GM19240 (cell line): ENCODE measurements around the gene KCNMA1.

Source experiments
- DNase-seq: peaks from one replicate; pipeline ENCODE4 v3.0.0; 2011; ENCODE audit warnings: low spot score; ENCODE audit not compliant: insufficient read length

The KCNMA1 gene

DNA sequence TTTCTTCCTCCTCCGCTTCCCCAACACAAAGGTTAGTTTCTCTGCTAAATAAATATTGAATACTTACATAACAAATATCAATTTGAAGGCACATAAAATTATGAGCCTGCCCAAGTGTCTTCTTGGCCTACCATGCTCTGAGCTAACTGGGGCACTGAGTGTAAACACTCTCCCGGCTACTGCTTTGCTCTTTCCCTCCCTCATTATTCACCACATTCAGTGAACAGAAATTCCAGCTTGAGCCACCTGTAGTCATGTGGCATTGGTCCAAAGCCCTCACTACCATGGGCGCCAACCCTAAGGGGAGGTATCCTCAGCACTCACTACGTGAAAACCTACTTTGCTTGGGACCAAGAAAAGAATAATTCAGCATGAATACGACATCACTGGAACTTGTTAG lies 409.0 kb downstream of the KCNMA1 start:
- DNase-seq = no peak

- no peak for DNase-seq
Observed at GRCh38 chr10:77226853-77227565, 410.6 kb downstream of the KCNMA1 start.

- DNase-seq = no peak
Observed at GRCh38 chr10:77226452-77226851, 411.2 kb downstream of the KCNMA1 start.

DNA sequence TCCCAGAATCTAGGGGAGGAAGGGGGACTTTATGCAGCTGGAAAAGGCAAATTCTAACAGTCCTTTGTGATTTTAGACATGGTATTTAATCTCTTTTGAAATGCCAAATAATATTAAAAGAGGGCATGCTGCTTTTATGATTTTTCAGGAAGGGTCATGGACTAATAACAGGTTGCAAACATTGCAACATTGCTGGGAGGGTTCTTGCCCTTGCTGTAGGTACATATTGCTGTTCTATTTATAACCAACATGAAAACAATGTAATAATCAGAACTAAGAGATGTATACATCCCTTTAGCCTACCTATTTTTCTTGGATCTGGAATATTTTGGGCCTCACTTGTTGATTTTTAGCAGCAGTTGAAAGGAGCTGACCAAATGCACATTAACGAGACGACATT lies 411.6 kb downstream of the KCNMA1 start:
- DNase-seq = no peak

DNA sequence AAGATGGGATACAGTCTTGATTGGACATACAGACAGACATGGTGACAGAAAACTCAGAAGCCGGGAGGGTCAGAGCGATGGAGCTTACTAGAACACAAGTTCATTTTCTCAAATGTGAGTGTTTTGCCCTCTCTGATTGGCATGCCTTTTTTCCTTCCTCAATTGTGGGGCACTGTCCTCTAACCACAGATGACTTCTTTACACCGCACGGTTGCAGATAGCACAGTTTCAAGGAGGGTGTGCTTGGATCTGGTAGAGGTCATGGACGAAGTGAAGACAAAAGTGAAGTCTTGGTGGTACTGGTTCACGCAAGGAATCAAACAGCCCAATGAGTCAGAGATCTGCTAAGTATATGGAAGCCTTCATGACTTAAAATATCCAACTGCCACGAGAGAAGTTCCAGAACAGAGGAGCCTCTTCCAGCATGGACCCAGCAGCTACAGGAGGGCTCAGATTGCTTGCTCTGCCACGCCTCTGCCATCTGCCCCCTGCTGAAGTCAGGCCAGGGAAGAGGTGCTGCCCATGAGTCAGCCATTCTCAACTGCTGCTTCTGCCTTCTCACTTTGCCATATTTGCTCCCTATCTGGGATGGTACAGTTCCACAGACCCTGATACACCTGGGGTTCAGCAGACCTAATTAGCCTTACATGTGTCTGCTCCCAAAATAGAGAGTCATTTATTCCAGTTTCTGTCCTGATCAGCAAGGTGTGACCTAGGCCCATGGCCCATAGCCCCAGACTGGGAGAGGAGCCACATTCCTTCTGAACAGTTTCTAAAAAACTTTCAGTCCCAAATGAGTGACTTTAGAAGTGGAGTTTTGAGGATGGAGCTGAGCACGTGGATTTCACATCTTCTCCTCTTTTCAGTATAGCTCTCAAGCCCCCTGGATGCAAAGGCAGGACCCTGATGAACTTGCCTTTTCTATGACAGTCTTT lies 413.8 kb downstream of the KCNMA1 start:
- DNase-seq = no peak

- DNase-seq = no peak
Observed at GRCh38 chr10:77220150-77220549, 417.5 kb downstream of the KCNMA1 start.

GRCh38 chr10:77219046-77219445 lies 418.6 kb downstream of the KCNMA1 start:
- no peak for DNase-seq

GRCh38 chr10:77214799-77215198 lies 422.8 kb downstream of the KCNMA1 start:
- DNase-seq = no peak

- no peak for DNase-seq
Observed at GRCh38 chr10:77212632-77213031, 425.0 kb downstream of the KCNMA1 start.

GRCh38 chr10:77210645-77211044 lies 427.0 kb downstream of the KCNMA1 start:
- no peak for DNase-seq

- no peak for DNase-seq
Observed at GRCh38 chr10:77208684-77209256, 428.8 kb downstream of the KCNMA1 start.

GRCh38 chr10:77207828-77208185 lies 429.8 kb downstream of the KCNMA1 start:
- DNase-seq = no peak

DNA sequence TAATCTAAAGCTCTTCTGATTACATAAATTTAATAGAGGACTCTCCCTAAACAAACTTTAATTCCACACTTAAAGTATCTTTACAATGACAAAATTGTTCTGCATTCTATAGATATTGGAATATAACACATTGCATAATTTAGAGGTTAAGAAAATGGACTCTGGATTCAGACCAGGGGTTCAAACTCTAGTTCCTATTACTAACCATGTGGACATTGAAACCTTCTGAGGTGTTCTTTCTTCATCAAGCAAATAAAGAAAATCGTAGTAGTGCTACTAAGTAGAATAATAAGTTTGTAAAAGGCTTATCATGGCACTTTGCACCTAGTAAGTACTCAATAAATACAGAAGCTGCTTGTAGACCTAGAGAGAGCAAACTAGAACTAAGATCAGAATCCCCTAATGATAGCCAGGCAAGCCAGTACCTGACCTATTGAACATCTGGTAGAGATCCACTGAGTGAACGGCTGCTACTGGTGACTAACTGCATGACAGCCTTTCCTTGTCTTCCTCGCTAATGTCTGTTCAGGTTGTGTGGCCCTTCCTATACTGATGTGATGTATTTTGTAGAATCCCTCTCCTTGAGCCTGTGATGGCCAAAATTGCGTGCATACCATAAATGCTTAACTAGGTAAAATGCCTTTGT lies 430.3 kb downstream of the KCNMA1 start:
- no peak for DNase-seq

GRCh38 chr10:77205135-77205534 lies 432.5 kb downstream of the KCNMA1 start:
- no peak for DNase-seq

- DNase-seq = no peak
Observed at GRCh38 chr10:77204171-77204570, 433.4 kb downstream of the KCNMA1 start.

DNA sequence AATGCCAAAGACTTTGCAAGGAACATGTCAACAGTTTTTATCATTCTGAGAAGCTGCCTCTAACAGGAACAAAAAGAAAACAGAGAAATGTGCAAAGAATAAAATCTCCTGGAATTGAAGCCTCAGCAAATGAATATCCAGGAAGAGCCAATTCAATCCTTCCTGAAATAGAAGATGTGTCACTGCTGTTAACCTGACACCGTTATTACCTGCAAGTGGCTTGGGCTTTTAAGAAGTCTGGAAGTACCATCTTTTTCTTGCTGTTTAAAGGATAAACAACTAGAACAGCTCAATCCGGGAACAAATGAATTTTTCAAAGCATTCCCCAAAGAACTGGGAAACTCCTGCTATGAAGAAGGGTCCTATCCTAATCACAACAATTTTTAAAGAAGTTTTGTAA lies 434.8 kb downstream of the KCNMA1 start:
- DNase-seq = no peak

- DNase-seq = no peak
Observed at GRCh38 chr10:77201135-77202106, 436.2 kb downstream of the KCNMA1 start.

DNA sequence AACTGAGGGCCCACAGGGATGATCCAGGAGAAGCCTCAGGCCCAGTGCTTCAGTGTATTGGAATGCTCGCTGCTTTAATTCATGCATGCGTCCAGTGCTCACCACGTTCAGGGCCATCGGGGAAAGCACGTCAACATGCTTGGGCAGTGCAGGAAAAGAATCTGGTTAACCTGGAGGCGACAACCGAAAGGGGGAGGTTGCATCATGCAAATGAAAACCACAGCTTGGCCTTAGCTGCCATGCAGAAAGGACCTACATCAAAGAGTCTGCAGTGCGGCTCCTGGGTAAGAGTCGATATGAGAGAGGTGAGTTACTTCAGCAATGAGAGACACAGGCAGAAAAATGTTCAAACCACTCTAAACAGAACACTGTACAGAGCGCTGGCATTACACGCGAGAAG lies 440.1 kb downstream of the KCNMA1 start:
- DNase-seq = no peak

DNA sequence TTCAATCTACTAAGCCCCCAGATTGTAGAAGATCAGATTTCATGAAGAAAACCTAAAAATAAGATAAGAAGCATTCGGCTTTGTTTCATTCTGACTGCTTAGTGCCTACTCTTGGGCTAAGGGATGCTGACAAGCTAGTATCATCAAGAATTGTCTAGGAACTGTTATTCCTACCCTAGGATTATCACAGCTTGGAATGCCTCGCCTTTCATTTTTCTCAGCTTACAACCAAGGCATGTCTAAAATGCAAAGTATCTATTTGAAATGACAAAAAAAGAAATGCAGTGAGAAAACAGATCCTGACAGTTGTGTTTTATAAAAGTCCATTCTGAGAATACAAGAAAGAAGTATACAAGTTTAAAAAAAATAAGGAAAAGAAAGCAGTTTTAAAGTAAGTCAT lies 441.0 kb downstream of the KCNMA1 start:
- no peak for DNase-seq

DNA sequence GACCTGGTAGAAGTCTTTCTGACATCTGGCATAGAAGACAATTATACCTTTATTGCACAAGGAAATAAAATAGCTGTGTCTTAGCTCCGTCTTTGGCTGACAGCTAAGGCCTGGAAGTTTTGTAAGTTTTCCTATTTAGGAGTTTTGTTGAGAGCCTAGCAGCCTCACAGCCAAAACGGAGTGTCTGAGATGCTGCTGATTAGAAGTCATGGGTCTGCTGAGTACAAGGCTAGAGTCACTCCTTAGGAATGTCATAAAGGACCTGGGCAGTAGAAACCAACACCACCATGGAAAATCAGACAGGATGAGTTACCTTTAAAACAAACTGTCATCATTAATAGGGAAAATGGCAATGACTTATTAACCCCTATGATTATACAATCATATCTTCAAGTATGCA lies 442.5 kb downstream of the KCNMA1 start:
- DNase-seq = no peak

DNA sequence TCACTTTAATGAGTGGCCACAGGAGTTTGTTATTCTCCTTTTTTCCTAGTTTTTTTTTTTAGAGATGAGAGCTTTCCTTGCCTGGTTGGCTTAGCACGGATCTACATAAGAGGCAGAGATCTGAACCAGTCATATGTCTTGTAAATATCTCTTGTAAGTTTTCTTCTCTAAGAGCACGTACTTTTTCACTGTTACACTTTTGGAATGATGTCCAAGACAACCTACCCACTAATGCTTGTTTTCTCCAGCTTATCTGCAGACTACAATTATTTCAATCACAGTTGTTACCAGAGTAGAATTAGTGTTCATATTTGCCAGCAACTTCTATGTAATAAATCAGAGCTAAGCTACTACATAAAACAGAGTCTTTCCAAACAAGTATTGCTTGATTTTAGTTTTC lies 444.6 kb downstream of the KCNMA1 start:
- no peak for DNase-seq
